HEK293 (cell line): ENCODE data around the gene TPM1.

Source experiments
- ZBTB20 ChIP-seq: fragments of 450-650 bp; formaldehyde crosslinking; IDR thresholded peaks from 2 replicates; pipeline ENCODE4 v1.5.1; 2016; ENCODE audit warnings: missing biosample characterization, missing genetic modification characterization
- ZFP3 ChIP-seq: fragments of 450-650 bp; formaldehyde crosslinking; IDR thresholded peaks from 2 replicates; pipeline ENCODE4 v1.5.1; 2016; ENCODE audit warnings: low read depth, missing biosample characterization, missing genetic modification characterization
- ZNF530 ChIP-seq: fragments of 450-650 bp; formaldehyde crosslinking; IDR thresholded peaks from 2 replicates; pipeline ENCODE4 v1.5.1; 2016; ENCODE audit warnings: low read depth, missing biosample characterization, missing genetic modification characterization
- TF ChIP-seq, protein P1 (sequence below): fragments of 450-650 bp; formaldehyde crosslinking; IDR thresholded peaks from 2 replicates; pipeline ENCODE4 v1.5.1; 2016; ENCODE audit warnings: missing biosample characterization, missing genetic modification characterization

DNA sequence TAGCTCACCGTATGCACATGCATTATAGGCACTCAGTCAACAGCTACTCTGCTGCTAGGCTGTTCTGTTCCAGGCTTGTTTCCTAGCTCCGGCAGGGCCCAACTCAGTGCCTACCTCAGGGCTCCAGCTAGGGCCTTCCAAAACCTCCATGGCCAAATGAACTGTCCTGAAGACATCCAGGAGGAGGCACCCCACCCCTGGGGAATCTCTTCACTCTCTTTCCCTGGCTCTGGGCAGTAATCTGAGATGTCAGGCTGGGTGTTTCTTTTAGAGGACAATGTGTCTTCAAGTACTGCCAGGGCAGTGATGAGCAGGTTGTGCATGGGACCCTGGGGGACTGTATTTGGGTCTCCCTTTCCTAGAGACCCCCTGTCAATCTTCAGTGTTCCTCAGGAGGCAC, 38.3 kb upstream of the TPM1 start:
- TF ChIP-seq ZNF530 (tag by site-specific recombination) (no peak), ZFP3 (tag by site-specific recombination) (no peak), ZBTB20 (tag by site-specific recombination) (no peak)
- TF ChIP-seq, protein P1, sequence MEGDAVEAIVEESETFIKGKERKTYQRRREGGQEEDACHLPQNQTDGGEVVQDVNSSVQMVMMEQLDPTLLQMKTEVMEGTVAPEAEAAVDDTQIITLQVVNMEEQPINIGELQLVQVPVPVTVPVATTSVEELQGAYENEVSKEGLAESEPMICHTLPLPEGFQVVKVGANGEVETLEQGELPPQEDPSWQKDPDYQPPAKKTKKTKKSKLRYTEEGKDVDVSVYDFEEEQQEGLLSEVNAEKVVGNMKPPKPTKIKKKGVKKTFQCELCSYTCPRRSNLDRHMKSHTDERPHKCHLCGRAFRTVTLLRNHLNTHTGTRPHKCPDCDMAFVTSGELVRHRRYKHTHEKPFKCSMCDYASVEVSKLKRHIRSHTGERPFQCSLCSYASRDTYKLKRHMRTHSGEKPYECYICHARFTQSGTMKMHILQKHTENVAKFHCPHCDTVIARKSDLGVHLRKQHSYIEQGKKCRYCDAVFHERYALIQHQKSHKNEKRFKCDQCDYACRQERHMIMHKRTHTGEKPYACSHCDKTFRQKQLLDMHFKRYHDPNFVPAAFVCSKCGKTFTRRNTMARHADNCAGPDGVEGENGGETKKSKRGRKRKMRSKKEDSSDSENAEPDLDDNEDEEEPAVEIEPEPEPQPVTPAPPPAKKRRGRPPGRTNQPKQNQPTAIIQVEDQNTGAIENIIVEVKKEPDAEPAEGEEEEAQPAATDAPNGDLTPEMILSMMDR: no peak
